ENCODE measurements around the gene SLAMF6.
"Not testable (repeated sequence)": the region's sequence is repeated elsewhere in the genome, so short reads cannot be mapped to it uniquely, and the experiment has no call there.

Gene SLAMF6

DNA sequence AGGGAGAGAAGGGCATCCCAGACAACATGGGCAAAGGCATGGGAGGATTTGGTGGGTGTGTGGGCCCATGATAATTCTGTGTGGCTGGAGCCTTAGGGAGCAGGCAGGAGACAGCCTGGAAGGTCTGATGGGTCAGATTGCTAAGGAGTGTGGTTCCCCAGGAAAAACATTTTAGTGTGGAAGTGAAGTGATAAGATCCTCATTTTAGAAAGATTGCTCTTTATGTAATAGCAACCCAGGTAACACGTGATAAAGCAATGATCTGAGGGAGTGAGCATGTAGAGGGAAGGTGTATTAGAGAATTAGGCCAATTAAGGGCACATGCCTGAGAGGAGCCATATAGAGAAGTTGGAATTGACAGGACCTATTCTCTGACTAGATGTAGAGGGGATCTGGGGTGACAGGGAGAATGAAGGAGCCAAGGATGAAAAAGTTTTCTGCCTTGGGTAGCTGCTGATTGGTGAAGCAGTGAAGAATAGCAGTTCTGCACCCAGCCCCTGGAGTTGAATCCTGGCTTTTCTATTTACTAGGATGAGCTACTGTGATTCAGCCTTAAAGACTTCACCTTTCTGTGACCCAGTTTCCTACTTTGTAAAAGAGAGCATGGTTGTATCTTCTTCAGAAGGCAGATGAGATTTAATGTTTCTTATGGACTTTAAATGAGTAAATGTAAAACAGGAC, 18.7 kb upstream of the SLAMF6 start:
- DNase-seq, result no peak

GRCh38 chr1:160540859-160541233, 17.8 kb upstream of the SLAMF6 start:
- DNase-seq, result no peak

GRCh38 chr1:160539990-160540858, 17.2 kb upstream of the SLAMF6 start:
- peak; percentile 13 for DNase-seq

DNA sequence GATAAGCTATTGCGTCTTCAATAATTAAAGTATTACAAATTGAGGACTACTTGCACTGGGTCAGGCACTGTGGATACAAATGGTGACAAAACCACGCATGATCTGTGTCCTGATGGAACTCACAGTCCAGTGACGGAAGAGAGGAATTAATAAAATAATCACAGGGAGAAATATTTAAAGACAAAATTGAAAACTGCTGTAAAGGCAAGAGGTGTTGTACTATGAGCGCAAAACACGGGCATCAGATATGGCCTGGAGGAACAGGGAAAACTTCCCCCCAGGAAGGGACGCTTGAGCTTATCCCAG, 16.6 kb upstream of the SLAMF6 start:
- DNase-seq, result no peak

DNA sequence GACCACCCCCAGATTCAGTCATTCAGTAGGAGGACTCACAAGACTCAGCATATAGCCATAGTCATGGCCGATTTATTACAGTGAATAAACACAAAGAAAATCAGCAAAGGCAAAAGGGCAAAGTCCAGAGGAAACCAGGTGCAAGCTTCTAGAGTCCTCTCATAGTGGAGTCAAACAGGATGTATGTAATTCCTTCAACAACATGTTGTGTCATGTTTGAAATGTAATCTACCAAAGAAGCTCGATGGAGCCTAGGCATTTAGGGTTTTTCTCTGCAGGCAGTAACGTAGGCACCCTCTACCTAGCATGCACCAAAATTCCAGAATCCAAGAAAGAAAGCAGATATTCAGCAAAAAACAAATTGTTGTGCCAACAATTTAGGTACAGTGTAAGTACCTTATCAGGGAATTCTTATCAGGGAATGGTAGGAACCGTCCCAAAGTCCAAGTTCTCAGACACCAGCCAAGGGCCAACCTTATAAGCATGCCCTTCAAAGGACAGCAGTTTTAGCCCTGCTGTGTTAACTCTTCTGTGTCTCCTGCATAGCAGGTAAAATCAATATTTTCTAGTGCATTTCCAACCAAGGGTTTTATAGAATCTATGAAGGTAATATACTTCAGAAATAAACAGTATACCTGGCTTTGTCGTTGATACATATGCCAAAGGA, 16.1 kb upstream of the SLAMF6 start:
- DNase-seq, result no peak

- no peak for DNase-seq
Observed at GRCh38 chr1:160537714-160538665, 14.9 kb upstream of the SLAMF6 start.

DNA sequence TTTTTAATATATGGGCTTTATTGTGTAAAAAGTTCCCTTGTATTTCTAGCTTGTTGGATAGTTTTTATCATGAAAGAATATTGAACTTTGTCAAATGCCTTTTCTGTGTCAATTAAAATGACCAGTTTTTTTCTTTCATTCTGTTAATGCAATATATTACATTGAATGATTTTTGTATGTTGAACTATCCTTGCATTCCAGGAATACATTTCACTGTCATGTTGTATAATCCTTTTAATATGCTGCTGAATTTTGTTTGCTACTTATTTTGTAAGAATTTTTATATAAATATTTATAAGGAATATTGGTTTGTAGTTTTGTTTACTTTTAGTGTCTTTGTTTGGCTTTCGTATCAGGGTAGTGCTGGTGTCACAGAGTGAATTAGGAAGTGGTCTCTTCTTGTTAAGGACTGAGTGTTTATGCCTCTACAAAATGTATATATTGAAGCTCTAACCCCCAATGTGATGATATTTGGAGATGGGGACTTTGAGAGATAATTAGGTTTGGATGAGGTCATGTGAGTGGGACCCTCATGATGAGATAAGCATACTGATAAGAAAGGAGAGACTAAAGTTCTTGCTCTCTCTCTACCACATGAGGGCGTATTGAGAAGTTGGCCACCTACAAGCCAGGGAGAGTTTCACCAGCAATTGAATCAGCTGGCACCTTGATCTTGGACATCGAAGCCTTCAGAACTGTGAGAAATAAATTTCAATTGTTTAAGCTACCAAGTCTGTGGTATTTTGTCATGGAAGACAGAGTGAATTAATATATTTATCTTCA, 12.0 kb upstream of the SLAMF6 start:
- no peak for DNase-seq

GRCh38 chr1:160532557-160532813, 9.4 kb upstream of the SLAMF6 start:
- DNase-seq, result not testable (repeated sequence)

DNA sequence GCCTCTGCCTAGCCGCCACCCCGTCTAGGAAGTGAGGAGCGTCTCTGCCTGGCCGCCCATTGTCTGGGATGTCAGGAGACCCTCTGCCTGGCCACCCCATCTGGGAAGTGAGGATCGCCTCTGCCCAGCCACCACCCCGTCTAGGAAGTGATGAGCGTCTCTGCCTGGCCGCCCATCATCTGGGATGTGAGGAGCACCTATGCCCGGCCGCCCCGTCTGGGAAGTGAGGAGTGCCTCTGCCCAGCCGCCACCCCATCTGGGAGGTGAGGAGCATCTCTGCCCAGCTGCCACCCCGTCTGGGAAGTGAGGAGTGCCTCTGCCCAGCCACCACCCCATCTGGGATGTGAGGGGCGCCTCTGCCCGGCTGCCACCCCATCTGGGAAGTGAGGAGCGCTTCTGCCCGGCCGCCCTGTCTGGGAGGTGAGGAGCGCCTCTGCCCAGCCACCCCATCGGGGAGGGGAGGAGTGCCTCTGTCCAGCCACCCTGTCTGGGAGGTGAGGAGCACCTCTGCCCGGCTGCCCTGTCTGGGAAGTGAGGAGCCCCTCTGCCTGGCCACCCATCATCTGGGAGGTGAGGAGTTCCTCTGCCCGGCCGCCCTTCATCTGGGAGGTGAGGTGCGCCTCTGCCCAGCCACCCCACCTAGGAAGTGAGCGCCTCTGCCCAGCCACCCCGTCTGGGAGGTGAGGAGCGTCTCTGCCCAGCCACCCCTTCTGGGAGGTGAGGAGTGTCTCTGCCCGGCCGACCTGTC, 8.9 kb upstream of the SLAMF6 start:
- not testable (repeated sequence) for DNase-seq

DNA sequence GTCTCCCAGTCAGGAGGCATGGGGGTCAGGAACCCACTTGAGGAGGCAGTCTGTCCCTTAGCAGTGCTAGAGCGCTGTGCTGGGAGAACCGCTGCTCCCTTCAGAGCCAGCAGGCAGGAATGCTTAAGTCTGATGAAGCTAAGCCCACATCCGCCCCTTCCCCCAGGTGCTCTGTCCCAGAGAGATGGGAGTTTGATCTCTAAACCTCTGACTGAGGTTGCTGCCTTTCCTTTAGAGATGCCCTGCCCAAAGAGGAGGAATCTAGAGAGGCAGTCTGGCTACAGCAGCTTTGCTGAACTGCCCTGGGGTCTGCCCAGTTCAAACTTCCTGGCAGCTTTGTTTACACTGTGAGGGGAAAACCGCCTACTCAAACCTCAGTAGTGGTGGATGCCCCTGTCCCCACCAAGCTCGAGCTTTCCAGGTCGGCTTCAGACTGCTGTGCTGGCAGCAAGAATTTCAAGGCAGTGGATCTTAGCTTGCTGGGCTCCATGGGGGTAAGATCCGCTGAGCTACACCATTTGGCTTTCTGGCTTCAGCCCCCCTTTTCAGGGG, 6.4 kb upstream of the SLAMF6 start:
- not testable (repeated sequence) for DNase-seq

DNA sequence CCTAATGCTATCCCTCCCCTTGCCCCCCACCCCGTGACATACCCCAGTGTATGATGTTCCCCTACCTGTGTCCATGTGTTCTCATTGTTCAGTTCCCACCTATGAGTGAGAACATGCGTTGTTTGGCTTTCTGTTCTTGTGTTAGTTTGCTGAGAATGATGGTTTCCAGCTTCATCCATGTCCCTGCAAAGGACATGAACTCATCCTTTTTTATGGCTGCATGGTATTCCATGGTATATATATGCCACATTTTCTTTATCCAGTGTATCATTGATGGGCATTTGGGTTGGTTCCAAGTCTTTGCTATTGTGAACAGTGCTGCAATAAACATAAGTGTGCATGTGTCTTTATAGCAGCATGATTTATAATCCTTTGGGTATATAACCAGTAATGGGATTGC, 734 bp upstream of the SLAMF6 start:
- DNase-seq, result not testable (repeated sequence)

GRCh38 chr1:160522136-160522535, 919 bp downstream of the SLAMF6 start:
- DNase-seq, result no peak

DNA sequence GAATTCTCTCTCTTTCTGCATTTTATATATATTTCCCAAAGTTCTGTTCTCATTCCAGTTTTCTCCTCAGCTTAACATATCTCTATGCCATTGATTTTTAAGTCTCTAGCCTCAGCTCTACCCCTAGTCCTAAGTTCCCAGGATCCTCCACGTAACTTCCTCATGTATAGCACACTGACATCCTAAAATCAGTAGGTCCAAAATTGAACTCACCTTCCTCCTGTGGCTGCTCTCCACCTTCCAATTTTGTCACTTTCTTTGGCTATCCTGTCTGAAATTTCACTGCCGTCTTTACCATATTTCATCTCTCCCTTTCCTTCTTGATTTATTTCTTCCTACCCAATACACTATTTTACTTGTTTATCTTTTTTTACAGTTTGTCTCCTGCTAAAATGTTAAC, 1.5 kb downstream of the SLAMF6 start:
- DNase-seq, result no peak

DNA sequence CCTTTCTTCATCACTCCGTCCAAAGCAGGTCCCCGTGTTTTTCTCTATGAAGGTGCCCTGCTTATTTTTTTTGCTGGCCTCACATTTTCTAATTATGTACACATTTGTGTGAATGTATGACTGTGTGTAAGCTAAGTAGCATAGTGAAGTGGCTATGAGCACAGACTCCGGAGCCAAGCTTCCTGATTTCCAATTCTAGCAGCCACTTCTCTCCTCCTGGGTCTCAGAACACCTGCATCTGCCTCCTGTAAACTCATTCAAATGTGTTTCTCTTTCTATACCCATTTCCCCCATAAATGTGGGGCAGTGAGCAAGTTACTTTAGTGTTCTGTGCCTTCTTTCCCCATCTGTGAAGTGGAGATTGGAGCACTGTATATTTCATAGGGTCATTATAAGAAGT, 2.1 kb downstream of the SLAMF6 start:
- DNase-seq, result no peak

DNA sequence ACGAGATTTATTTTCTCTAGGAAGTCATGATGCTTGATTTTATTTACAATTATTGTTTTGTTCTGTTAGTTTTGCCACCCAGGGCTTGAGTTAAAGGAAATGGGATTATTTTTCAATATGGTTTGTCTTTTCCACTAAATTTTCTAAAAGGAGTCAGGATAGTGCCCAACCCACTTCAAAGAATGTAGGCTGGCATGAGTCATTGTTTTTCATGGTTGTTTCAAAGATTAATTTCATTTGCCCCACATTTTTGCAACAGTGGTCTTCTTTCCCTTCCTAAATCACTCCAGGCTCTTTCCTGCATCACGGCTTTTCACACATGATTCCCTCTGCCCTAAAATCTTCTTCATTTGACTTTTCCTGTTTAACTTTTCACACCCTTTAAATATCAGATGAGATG, 2.5 kb downstream of the SLAMF6 start:
- no peak for DNase-seq

GRCh38 chr1:160519642-160520435, 3.2 kb downstream of the SLAMF6 start:
- DNase-seq, result no peak

DNA sequence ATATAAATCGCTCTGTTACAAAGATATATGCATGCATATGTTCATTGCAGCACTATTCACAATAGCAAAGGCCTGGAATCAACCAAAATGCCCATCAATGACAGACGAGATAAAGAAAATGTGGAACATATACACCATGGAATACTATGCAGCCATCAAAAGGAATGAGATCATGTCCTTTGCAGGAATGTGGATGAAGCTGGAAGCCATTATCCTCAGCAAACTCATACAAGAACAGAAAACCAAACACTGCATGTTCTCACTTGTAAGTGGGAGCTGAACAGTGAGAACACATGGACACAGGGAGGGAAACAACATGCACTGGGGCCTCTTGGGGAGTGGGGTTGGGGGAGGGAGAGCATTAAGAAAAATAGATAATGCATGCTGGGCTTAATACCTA, 5.5 kb downstream of the SLAMF6 start:
- DNase-seq, result not testable (repeated sequence)

GRCh38 chr1:160515908-160516307, 7.1 kb downstream of the SLAMF6 start:
- not testable (repeated sequence) for DNase-seq

DNA sequence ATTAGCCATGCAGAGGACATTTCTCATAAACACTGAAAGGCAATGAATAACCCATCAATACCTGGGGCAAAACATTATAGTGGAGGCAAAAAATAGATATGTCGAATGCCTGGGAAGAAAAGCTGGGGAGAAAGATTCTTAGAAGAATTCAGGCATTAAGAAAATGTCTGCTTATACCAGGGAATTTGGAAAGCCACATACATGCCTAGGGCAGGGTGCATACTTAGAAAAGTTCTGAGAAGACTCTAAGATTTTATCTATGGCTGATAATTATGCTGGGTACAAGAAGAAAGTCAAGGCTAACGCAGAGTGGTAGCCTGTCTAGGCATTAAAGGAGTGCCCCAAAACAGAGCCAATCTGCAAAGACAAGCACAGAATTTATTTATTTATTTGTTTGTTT, 18.4 kb downstream of the SLAMF6 start:
- no peak for DNase-seq

DNA sequence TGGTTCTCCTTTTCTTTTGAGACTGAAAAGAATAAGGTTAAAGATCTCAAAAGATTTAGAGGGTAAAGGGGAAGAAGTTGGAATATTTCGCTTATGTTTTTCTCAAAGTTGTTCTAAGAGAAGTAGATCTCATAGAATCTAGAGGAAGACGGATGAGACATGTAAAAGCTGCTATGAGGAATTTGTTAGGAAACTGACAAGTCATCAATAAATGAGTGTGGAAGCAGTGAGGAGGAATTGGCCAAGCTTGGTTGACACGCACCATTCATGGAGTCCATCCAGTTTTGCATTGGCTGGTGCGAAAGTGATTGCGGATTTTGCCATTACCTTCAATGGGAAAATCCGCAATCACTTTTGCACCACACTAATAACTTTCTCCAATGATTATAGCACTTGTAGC, 20.0 kb downstream of the SLAMF6 start:
- no peak for DNase-seq

All from stimulated activated CD4-positive, alpha-beta T cell treated with anti-CD3 and anti-CD28 coated beads, Interleukin-4, amount 100 ng/mL, for 1 hour (primary cell).